ENCODE data around the gene CFAP299.

GRCh38 chr4:80781431-80781830 is 445.9 kb downstream of the CFAP299 start:
- TF ChIP-seq CTCF (IDR thresholded peaks at IDR 0.05) (no peak), POLR2AphosphoS5 (IDR thresholded peaks at IDR 0.05) (no peak)
